Fibroblast of lung (primary cell): Measurements from ENCODE around the gene KIF4B.

Experiments used
- EZH2 ChIP-seq: IDR thresholded peaks from 2 replicates; pipeline ENCODE4 v1.5.1; 2012; ENCODE audit warnings: low read length, control low read depth, mild to moderate bottlenecking; ENCODE audit errors: missing control alignments
- TF ChIP-seq, protein P1 (sequence below), 2 donors: IDR thresholded peaks in 1 of 2; conservative IDR thresholded peaks in 1 of 2; 1 replicate in 1 of 2; 2 replicates in 1 of 2; pipeline ENCODE4 v1.5.1; 2011 to 2012; ENCODE audit warnings: low read length in 2 of 2, control low read depth in 1 of 2, inconsistent platforms in 1 of 2, low read depth in 1 of 2, mild to moderate bottlenecking in 1 of 2

DNA sequence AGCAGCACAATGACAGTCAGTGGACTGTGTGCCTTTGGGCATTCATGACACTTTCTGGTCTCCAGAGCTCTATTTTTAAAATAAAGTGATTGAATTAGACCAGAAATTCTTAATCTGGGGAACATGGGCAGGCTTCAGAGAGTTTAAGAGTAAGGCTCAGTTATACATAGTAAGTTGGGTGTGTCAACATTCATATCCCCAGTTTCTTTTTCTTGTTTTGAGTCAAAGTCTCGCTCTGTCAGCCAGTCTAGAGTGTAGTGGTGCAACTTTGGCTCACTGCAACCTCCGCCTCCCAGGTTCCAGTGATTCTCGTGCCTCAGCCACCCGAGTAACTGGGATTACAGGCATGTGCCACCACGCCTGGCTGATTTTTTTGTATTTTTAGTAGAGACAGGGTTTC is 13.7 kb upstream of the KIF4B start:
- TF ChIP-seq, protein P1, sequence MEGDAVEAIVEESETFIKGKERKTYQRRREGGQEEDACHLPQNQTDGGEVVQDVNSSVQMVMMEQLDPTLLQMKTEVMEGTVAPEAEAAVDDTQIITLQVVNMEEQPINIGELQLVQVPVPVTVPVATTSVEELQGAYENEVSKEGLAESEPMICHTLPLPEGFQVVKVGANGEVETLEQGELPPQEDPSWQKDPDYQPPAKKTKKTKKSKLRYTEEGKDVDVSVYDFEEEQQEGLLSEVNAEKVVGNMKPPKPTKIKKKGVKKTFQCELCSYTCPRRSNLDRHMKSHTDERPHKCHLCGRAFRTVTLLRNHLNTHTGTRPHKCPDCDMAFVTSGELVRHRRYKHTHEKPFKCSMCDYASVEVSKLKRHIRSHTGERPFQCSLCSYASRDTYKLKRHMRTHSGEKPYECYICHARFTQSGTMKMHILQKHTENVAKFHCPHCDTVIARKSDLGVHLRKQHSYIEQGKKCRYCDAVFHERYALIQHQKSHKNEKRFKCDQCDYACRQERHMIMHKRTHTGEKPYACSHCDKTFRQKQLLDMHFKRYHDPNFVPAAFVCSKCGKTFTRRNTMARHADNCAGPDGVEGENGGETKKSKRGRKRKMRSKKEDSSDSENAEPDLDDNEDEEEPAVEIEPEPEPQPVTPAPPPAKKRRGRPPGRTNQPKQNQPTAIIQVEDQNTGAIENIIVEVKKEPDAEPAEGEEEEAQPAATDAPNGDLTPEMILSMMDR (conservative IDR thresholded peaks at IDR 0.05 in 1 of 2, IDR thresholded peaks at IDR 0.05 in 1 of 2; ENCODE audit: low read depth in 1 of 2, low read length in 2 of 2) = no peak
- no peak for TF ChIP-seq EZH2
